IMR-90 (cell line): ENCODE data around the gene TGFBRAP1. TPM values are rescaled to one million over a fixed set of nuclear protein-coding genes. Genes with fewer than 3 reads are reported as not detected.

Source experiments
- ATAC-seq: fragments of 200-7000 bp; cut with Tn5 transposase; 2 replicates; pipeline ENCODE4 v1.9.1; 2020; ENCODE audit warnings: low read depth, mild to moderate bottlenecking, moderate library complexity
- BruUV-seq: library from RNA; stranded (reverse); fragments of 400-500 nt; replicated peaks from 2 replicates; lab custom pipeline; 2021; lab: Mats Ljungman, UMichigan
- CTCF ChIA-PET: fragments of 300-600 bp; formaldehyde crosslinking; extraction: SDS; loops from one replicate; lab custom pipeline; 2021; ENCODE audit warnings: antibody characterized with exemption; lab: Yijun Ruan, JAX
- POLR2A ChIA-PET: fragments of 300-600 bp; sonication (Branson Sonifier 250); formaldehyde crosslinking; loops from one replicate; lab custom pipeline; 2022; ENCODE audit warnings: antibody characterized with exemption; ENCODE audit not compliant: unreplicated experiment; lab: Charles Lee
- DNase-seq: peaks from one replicate; pipeline ENCODE4 v3.0.0; 2013
- H2AFZ ChIP-seq: replicated peaks from 2 replicates; pipeline ENCODE3; 2013; ENCODE audit warnings: low read length, mild to moderate bottlenecking; ENCODE audit not compliant: poor library complexity
- H2AK5ac ChIP-seq: 2 replicates; pipeline ENCODE4 v1.6.1; 2013; ENCODE audit warnings: low read depth, low read length, inconsistent platforms
- H2AK9ac ChIP-seq: replicated peaks from 2 replicates; pipeline ENCODE3; 2013; ENCODE audit warnings: mild to moderate bottlenecking, low read depth, low read length, moderate library complexity; ENCODE audit not compliant: poor library complexity
- H2BK120ac ChIP-seq: 2 replicates; pipeline ENCODE4 v1.6.1; 2013; ENCODE audit warnings: low read depth, low read length, inconsistent platforms
- H2BK15ac ChIP-seq: 3 replicates; pipeline ENCODE4 v1.6.1; 2013; ENCODE audit warnings: low read depth, low read length, inconsistent platforms
- H2BK20ac ChIP-seq: 2 replicates; pipeline ENCODE4 v1.6.1; 2013; ENCODE audit warnings: low read depth, mild to moderate bottlenecking, inconsistent platforms, low read length, moderate library complexity
- H2BK5ac ChIP-seq: 2 replicates; pipeline ENCODE4 v1.6.1; 2013; ENCODE audit warnings: mild to moderate bottlenecking, low read depth, low read length, inconsistent platforms; ENCODE audit not compliant: poor library complexity, severe bottlenecking
- H3K14ac ChIP-seq: replicated peaks from 2 replicates; pipeline ENCODE4 v1.6.1; 2013; ENCODE audit warnings: low read depth, low read length, inconsistent platforms
- H3K18ac ChIP-seq: 2 replicates; pipeline ENCODE4 v1.6.1; 2013; ENCODE audit warnings: low read depth, low read length, control low read depth
- H3K23ac ChIP-seq: 2 replicates; pipeline ENCODE4 v1.6.1; 2013; ENCODE audit warnings: low read depth, low read length, inconsistent platforms
- H3K27ac ChIP-seq: 2 replicates; pipeline ENCODE4 v1.5.1; 2013; ENCODE audit warnings: mild to moderate bottlenecking, control low read depth, low read length; ENCODE audit not compliant: insufficient read depth
- H3K27me3 ChIP-seq: 2 replicates; pipeline ENCODE4 v1.6.1; 2013; ENCODE audit warnings: low read length; ENCODE audit not compliant: control insufficient read depth, insufficient read depth
- H3K36me3 ChIP-seq: 2 replicates; pipeline ENCODE4 v1.6.1; 2013; ENCODE audit warnings: low read length, mixed read lengths; ENCODE audit not compliant: control insufficient read depth, insufficient read depth
- H3K4ac ChIP-seq: 2 replicates; pipeline ENCODE4 v1.6.1; 2013; ENCODE audit warnings: low read depth, low read length, inconsistent platforms
- H3K4me1 ChIP-seq: 2 replicates; pipeline ENCODE4 v1.6.1; 2013; ENCODE audit warnings: low read length, mixed read lengths; ENCODE audit not compliant: control insufficient read depth, insufficient read depth
- H3K4me2 ChIP-seq: 2 replicates; pipeline ENCODE4 v1.6.1; 2013; ENCODE audit warnings: low read depth, mild to moderate bottlenecking, control low read depth, low read length, moderate library complexity
- H3K4me3 ChIP-seq: 2 replicates; pipeline ENCODE4 v1.5.1; 2013; ENCODE audit warnings: low read depth, mild to moderate bottlenecking, control low read depth, low read length, moderate library complexity; ENCODE audit not compliant: insufficient read depth
- H3K56ac ChIP-seq: 2 replicates; pipeline ENCODE4 v1.6.1; 2013; ENCODE audit warnings: low read length, inconsistent platforms; ENCODE audit not compliant: insufficient read depth; ENCODE audit errors: extremely low read depth
- H3K79me1 ChIP-seq, 2 experiments: 2 replicates each; pipeline ENCODE4 v1.6.1; 2013; ENCODE audit warnings: low read length in 2 of 2, inconsistent platforms in 1 of 2, low read depth in 1 of 2
- H3K9ac ChIP-seq: 2 replicates; pipeline ENCODE4 v1.6.1; 2013; ENCODE audit warnings: low read depth, low read length, control low read depth
- H3K9me1 ChIP-seq: 2 replicates; pipeline ENCODE4 v1.6.1; 2013; ENCODE audit warnings: low read length, inconsistent platforms; ENCODE audit not compliant: insufficient read depth
- H3K9me3 ChIP-seq: 2 replicates; pipeline ENCODE4 v1.6.1; 2013; ENCODE audit warnings: low read length; ENCODE audit not compliant: control insufficient read depth, insufficient read depth
- H4K20me1 ChIP-seq: 2 replicates; pipeline ENCODE4 v1.6.1; 2013; ENCODE audit warnings: low read length, inconsistent platforms; ENCODE audit not compliant: insufficient read depth
- H4K5ac ChIP-seq: 2 replicates; pipeline ENCODE4 v1.6.1; 2013; ENCODE audit warnings: mild to moderate bottlenecking, low read depth, low read length, control low read depth
- H4K8ac ChIP-seq, 2 experiments: 2 replicates each; pipeline ENCODE4 v1.6.1; 2013; ENCODE audit warnings: low read depth in 2 of 2, low read length in 2 of 2, control low read depth in 1 of 2, inconsistent platforms in 1 of 2
- H4K91ac ChIP-seq: 2 replicates; pipeline ENCODE4 v1.6.1; 2013; ENCODE audit warnings: low read depth, low read length, inconsistent platforms; ENCODE audit not compliant: insufficient read depth
- BHLHE40 ChIP-seq: fragments of 150-350 bp; IDR thresholded peaks from 2 replicates; pipeline ENCODE4 v1.6.1; 2016; ENCODE audit warnings: mild to moderate bottlenecking, low read depth, low read length
- CEBPB ChIP-seq: IDR thresholded peaks from 2 replicates; pipeline ENCODE4 v1.6.1; 2012; ENCODE audit warnings: low read depth, low read length, improper control_type of control experiment
- CHD1 ChIP-seq: IDR thresholded peaks from 2 replicates; pipeline ENCODE4 v1.6.1; 2012; ENCODE audit warnings: low read depth, low read length, improper control_type of control experiment
- CTCF ChIP-seq: conservative IDR thresholded peaks from 2 replicates; pipeline ENCODE4 v1.5.1; 2012; ENCODE audit warnings: mild to moderate bottlenecking, low read depth, low read length, improper control_type of control experiment
- ELK1 ChIP-seq: fragments of 150-350 bp; IDR thresholded peaks from 2 replicates; pipeline ENCODE4 v1.6.1; 2016; ENCODE audit warnings: low read depth, mild to moderate bottlenecking, low read length, moderate library complexity, borderline replicate concordance
- FOS ChIP-seq: fragments of 150-350 bp; IDR thresholded peaks from 2 replicates; pipeline ENCODE4 v1.6.1; 2016; ENCODE audit warnings: low read depth, low read length
- MAFK ChIP-seq: IDR thresholded peaks from 2 replicates; pipeline ENCODE4 v1.6.1; 2012; ENCODE audit warnings: low read depth, low read length, improper control_type of control experiment
- MAZ ChIP-seq: IDR thresholded peaks from 2 replicates; pipeline ENCODE4 v1.6.1; 2012; ENCODE audit warnings: low read depth, mild to moderate bottlenecking, low read length, improper control_type of control experiment, moderate library complexity, borderline replicate concordance
- MXI1 ChIP-seq: IDR thresholded peaks from 2 replicates; pipeline ENCODE4 v1.6.1; 2012; ENCODE audit warnings: low read depth, mild to moderate bottlenecking, low read length, moderate library complexity, borderline replicate concordance
- NFE2L2 ChIP-seq: fragments of 150-350 bp; IDR thresholded peaks from 2 replicates; pipeline ENCODE4 v1.6.1; 2016; ENCODE audit warnings: low read depth, mild to moderate bottlenecking, low read length
- POLR2A ChIP-seq: IDR thresholded peaks from 2 replicates; pipeline ENCODE4 v1.6.1; 2012; ENCODE audit warnings: mild to moderate bottlenecking, low read depth, low read length
- RAD21 ChIP-seq: IDR thresholded peaks from 2 replicates; pipeline ENCODE4 v1.6.1; 2012; ENCODE audit warnings: low read length, improper control_type of control experiment
- RCOR1 ChIP-seq: IDR thresholded peaks from 2 replicates; pipeline ENCODE4 v1.6.1; 2012; ENCODE audit warnings: mild to moderate bottlenecking, low read length, improper control_type of control experiment; ENCODE audit not compliant: insufficient replicate concordance
- RFX5 ChIP-seq: IDR thresholded peaks from 2 replicates; pipeline ENCODE4 v1.8.0; 2012; ENCODE audit warnings: low read depth, mild to moderate bottlenecking, low read length, moderate library complexity
- SMC3 ChIP-seq: fragments of 150-350 bp; IDR thresholded peaks from 2 replicates; pipeline ENCODE4 v1.6.1; 2016; ENCODE audit warnings: low read depth, mild to moderate bottlenecking, antibody characterized with exemption, low read length, moderate library complexity
- USF2 ChIP-seq: fragments of 150-350 bp; IDR thresholded peaks from 2 replicates; pipeline ENCODE4 v1.6.1; 2017; ENCODE audit warnings: mild to moderate bottlenecking, antibody characterized with exemption, low read length, low read depth
- WGBS, 2 experiments: methylation state at CpG; one replicate each; pipeline versions ENCODE4 v1.1.5 to v1.1.7; 2013; ENCODE audit warnings: missing lambda C conversion rate in 2 of 2; ENCODE audit not compliant: insufficient read length in 1 of 2; ENCODE audit errors: extremely low coverage in 2 of 2; 5-methylcytosine and 5-hydroxymethylcytosine counted together
- dilution Hi-C: fragments of 300-500 bp; cut with HindIII; formaldehyde crosslinking; loops from one replicate; pipeline ENCODE4 v1.14.3; 2018; ENCODE audit warnings: low sequenced_read_pairs; ENCODE audit not compliant: unreplicated experiment
- in situ Hi-C: fragments of 300-500 bp; cut with MboI; formaldehyde crosslinking; loops from 3 replicates; pipeline ENCODE4 v1.14.3; 2019; ENCODE audit warnings: low sequenced_read_pairs, inconsistent platforms, mixed read lengths
- intact Hi-C: fragments of 100-400 bp; cut with micrococcal nuclease; formaldehyde crosslinking; loops from 2 replicates; pipeline ENCODE4 v1.10.0; 2022
- polyA plus RNA-seq, 3 experiments: library from polyadenylated mRNA; depleted of rRNA; stranded (reverse); fragments of >200 nt; gene quantifications; 2 replicates each; pipeline ENCODE4 v1.2.3, GENCODE V29; 2012; ENCODE audit warnings: low replicate concordance in 1 of 3
- total RNA-seq: library from RNA; depleted of rRNA; stranded (reverse); fragments of >200 nt; gene quantifications from 2 replicates; pipeline ENCODE4 v1.2.3, GENCODE V29; 2012

Gene TGFBRAP1
- total and polyA plus RNA-seq, 2 of the 4 experiments (the other 2 are of a cell fraction): 7.2 to 10.4 TPM

GRCh38 chr2:105317937-105318336, 11.6 kb downstream of the TGFBRAP1 start:
- TF ChIP-seq CEBPB (no peak), CTCF (no peak), POLR2A (no peak), MAFK (no peak), RCOR1 (no peak), SMC3 (no peak), ELK1 (no peak), NFE2L2 (no peak), USF2 (no peak), FOS (no peak), BHLHE40 (no peak), MXI1 (no peak), CHD1 (no peak), MAZ (no peak), RFX5 (no peak), RAD21 (no peak)

More at GRCh38 chr2:105317937-105318336, 11.6 kb downstream of the TGFBRAP1 start:
- ChIA-PET POLR2A (no interaction called here), CTCF (interaction anchor here (0.8 kb wide), 1 partner anchor 23 kb away, joined by 3 read pairs; no protein-coding TSS in a partner anchor)
- no peaks in the 10 kb centered on the region for H3K9me3 ChIP-seq
- peaks cover 21% of the 10 kb centered on the region; the same call in 1 of the 2 replicates for H4K20me1 ChIP-seq
- no peak overlapping the region for H2BK120ac ChIP-seq
- H3K27ac ChIP-seq: no peak overlapping the region
- ATAC-seq (no peak), DNase-seq (peak; percentile 18)
- no peak overlapping the region for H3K18ac ChIP-seq
- H3K14ac ChIP-seq: no peak overlapping the region
- H3K4me1 ChIP-seq: peaks cover 3% of the 10 kb centered on the region; the same call in 1 of the 2 replicates
- no peak overlapping the region for H2AK5ac ChIP-seq
- no peak overlapping the region for H3K23ac ChIP-seq
- H2AK9ac ChIP-seq: no peak overlapping the region
- no peaks in the 10 kb centered on the region for H3K36me3 ChIP-seq
- in situ Hi-C loops: no loop called here
- no peak overlapping the region for H2AFZ ChIP-seq
- dilution Hi-C loops: no loop called here
- no peak overlapping the region for H4K91ac ChIP-seq
- no peak overlapping the region for H3K9ac ChIP-seq
- intact Hi-C loops: no loop called here
- H4K8ac ChIP-seq: no peak overlapping the region
- BruUV-seq: no TSS peak
- H3K79me1 ChIP-seq: peaks cover 25 to 50% of the 10 kb centered on the region in 2 experiments
- no peaks in the 10 kb centered on the region for H3K27me3 ChIP-seq
- peaks cover 7% of the 10 kb centered on the region for H3K9me1 ChIP-seq
- H2BK5ac ChIP-seq: no peak overlapping the region
- H3K4me3 ChIP-seq: no peak overlapping the region
- H3K56ac ChIP-seq: no peak overlapping the region
- 100% methylated on average over 1 of the region's 3 CpGs; no CpG with 5 or more reads in 1 of the 2 experiments for WGBS, 2 experiments
- no peak overlapping the region for H2BK15ac ChIP-seq
- no peak overlapping the region for H3K4me2 ChIP-seq
- no peak overlapping the region for H3K4ac ChIP-seq
- H4K5ac ChIP-seq: no peak overlapping the region
- no peak overlapping the region for H2BK20ac ChIP-seq
